NCI-H510A (cell line): ENCODE results near the gene TMCC2.
A peak's percentile ranks its signal among the peaks of the same experiment; 100 is the strongest.
"Not testable (repeated sequence)": the region's sequence is repeated elsewhere in the genome, so short reads cannot be mapped to it uniquely, and the experiment has no call there.

ENCODE experiments used
- DNase-seq: peaks from one replicate; lab custom pipeline; 2025; lab: John Stamatoyannopoulos, UW

The TMCC2 gene

DNA sequence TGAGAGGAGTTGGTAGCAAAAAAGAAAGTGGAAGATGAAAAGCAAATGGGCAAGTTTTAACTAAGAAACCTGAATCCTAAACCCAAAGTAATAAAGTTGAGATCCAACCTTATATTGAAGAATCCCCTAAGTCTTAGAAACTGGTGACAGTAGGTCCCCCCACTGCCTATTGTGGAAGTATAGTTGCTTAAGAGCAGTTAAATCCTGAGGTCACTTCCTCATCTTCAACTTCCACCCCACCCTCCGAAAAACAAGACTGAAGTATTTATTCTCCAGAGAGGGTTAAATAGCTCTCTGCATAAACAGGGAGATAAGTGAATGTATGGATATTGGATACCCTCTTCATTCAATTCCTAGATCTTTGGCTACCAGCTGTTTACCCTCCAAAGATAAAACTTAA, 13.0 kb upstream of the TMCC2 start:
- DNase-seq: no peak

DNA sequence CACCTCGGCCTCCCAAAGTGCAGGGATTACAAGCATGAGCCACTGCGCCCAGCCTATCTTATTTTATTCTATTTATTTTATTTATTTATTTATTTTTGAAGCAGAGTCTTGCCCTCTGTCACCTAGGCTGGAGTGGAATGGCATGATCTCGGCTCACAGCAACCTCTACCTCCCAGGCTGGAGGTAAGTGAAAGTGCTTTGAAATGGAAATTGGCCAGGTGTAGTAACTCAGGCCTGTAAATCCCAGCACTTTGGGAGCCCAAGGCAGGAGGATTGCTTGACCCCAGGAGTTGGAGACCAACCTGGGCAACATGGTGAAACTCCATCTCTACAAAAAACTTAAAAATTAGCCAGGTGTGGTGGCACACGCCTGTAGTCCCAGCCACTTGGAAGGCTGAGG, 11.2 kb upstream of the TMCC2 start:
- no peak for DNase-seq

DNA sequence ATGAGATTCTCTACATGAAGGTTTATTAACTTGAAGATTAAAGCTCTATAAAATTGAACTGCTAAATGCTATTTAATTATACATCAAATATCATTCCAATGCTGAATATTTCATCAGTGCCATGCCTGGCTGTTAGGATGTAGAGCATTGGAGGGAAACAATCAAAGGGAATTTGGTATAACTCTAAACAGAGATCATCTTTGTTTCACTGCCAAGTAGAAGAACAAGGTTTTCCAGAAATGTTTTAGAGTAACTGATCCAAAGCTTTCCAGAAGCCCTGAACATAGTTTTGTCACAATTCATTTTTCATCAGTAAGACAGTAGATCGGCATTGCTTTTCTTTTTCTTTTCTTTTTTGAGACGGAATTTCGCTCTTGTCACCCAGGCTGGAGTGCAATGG, 10.3 kb upstream of the TMCC2 start:
- no peak for DNase-seq

DNA sequence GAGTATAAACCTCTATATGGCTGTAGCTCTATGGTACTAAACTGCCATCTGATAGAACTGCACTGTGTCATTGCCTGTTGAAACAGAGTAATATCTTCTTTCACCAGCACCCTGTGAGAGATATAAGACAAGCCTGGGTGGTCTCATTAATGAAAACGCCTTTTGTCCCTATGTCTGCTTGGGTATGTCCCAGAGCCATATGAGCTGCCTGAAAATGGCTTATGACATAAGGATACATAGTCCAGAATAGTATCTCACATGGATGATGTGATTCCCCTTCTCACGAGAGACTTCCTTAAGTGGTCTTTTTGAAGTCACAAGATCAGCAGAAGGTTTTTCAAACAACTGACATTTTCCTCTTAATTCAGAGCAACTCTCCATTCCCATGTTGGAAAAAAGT, 7.3 kb upstream of the TMCC2 start:
- no peak for DNase-seq

DNA sequence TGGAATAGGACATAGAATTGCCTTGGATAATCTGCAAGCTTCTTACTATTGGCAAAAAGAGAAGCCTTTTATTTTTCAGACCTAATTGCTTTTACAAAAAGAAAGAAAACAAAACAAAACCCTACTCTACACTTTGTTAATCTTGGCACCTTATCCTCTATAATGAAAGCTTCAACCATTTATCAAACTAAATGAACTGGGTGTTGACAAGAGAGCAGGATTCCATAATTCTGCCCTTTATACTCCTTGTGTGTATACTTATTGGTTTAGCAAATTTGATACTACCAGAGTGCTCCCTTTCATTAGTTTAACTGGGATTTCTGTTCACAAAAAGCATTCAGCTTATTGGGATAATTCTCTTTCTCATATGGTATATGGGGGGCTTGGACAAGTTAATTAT, 3.0 kb upstream of the TMCC2 start:
- DNase-seq: no peak

DNA sequence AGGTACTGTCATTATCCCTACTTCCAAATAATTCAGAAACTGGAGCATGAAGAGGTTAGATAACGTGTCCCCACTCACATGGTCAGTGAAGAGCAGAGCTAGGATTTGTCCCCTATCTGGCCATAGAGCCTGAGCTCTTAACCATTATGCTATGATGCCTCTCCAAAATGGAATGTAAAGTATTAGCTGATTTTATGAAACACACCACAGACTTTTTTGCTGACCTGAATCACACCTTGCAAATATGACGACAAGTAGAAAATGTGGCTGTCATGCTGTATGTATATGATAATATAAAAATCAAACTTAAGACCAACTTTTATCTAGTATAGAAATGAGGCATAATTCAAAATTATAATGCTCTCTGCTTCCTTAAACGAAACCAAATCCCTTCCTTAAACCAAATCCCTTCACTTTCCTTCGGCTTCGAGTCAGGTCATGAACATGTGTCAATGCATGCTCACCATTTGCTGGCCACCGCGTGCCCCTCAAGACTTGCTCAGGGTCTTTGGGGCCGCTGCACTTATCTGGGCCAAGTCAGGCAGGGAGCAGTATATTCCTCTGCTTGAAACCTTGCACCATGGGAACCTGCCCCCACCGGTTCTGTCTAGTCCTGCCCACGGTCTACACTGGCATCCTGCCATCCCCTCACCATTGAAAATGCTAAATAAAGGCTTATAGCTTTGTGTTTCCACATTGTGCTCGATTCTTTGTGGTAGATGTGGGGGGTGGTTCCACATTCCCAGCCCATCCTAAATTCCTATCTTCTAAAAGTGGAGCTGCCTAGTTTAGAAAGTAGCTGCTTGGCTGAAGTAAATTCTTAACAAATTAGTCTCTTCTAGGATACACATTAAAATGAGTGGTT, 1.6 kb upstream of the TMCC2 start:
- no peak for DNase-seq

DNA sequence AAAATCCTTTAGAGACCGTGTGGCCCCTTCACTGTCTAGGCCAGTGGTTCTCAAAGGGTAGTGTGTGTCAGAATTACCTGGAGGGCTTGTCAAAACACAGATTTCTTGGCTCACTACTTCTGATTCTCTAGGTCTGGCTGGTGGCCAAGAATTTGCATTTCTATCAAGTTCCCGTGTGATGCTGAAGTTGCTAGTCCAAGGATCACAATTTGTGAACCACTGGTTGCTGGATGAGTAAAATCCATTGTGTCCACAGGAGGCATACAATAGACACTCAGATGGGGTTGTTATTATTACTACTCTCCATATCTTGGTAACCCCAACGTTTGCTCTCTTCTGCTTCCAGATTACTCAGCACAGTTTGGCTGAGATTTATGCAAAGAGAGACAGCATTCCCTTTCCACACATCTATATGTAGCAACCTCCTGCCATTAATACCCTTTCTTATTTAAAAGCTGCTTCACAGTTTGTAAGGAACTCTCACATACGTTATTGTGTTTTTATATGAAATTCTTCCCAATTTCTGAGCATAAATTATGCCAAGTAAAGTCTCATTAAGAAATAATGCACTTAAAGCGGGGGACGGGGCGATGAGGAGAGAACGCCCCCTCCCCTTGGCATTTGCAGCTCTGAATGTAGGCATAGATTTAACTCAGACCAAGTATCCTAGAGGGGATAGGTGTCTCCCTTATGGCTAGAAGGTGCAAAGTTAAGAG, 720 bp upstream of the TMCC2 start:
- DNase-seq: no peak

DNA sequence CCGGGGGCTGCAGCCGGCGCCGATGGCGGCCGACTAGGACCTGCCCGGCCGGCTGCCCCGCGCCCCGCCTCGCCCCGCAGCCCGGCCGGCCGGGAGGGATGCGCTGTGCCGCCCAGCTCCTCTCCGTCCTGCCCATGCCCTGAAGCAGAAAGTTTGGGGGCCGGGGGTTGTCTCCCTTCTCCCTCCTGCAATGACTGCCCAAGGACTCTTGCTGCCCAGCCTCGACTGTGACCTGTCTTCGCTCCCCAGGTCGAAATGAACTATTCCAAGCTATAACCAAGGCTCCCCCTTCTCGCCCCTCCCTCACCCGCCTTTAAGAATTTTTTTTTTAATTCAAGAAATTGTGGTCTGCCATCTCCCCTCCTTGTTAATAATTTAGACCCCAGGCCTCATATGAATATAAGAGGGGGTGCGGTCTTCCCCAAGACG, 361 bp downstream of the TMCC2 start:
- DNase-seq: no peak

DNA sequence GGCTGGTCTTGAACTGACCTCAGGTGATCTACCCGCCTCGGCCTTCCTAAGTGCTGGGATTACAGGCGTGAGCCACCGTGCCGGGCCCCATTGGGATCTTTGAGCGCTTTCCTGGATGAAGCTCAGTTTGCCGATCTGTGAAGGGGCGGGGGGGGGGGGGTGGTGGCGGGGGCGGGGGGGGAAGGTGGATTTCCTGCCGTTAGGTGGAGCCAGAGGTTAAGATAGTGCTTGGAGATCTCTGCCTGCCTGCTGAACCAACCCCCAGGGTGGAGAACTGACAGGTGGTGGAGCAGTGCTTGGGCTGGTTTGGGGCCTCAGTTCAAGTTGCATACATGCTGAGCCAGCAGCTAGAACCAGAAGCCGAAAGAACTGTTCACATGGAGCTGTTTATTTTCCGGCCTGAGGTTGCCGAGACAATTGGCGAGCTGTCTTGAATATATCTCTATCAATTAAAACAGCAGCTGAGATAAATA, 1.7 kb downstream of the TMCC2 start:
- peak; percentile 82 for DNase-seq

DNA sequence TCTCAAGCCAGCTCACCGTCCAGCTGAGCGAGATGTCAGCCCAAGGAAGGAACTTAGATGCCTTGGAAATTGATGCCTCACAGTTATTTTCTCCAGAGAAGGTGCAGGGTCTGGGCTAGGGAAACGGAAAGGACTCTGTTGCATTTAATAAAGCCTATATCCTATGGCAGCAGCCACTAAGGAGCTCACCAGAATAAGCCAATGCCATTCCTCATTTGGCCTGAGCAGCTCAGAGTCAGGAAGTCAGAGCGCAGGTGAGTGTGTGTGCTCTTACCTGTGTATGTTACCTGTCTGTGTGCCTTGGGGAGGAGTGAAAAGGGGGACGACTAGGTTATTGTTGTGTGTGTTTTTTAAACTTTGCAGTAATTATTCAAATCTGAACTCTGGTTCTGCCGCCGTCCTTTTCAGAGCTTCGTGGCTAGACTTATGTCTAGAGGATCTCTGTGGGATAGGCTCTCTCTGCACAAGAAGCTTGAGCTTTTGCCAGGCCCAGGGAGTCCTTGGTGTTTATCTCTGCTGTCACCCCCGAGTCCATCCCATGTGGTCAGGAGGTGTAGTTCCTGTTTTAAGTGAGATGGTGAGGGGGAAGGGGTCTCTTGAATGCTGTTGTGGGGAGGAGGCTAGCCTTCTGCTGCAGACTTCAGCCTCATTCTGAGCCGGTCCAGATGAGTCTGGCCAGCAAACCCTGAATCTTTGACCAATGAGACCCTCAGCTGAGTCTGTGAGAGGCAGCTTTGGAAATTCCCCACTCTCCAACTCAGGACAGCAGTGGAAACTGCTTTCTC, 2.4 kb downstream of the TMCC2 start:
- DNase-seq: peak; percentile 38

DNA sequence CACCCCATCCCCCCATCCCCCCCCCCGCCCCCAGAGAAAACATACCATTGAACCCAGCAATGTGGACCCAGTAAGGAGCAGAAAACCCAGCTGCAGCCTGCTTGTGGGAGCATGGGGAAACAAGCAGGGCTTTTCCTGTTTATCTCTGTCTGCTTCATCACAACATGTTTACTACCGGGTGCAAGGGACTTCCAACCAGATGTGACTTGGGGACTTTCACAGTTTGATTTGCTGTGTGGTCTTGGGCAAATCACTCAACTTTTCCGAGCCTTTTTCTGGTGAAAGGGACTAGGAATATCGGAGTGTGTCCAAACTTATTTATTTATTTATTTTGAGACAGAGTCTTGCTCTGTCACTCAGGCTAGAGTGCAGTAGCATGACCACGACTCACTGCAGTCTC, 3.2 kb downstream of the TMCC2 start:
- no peak for DNase-seq

DNA sequence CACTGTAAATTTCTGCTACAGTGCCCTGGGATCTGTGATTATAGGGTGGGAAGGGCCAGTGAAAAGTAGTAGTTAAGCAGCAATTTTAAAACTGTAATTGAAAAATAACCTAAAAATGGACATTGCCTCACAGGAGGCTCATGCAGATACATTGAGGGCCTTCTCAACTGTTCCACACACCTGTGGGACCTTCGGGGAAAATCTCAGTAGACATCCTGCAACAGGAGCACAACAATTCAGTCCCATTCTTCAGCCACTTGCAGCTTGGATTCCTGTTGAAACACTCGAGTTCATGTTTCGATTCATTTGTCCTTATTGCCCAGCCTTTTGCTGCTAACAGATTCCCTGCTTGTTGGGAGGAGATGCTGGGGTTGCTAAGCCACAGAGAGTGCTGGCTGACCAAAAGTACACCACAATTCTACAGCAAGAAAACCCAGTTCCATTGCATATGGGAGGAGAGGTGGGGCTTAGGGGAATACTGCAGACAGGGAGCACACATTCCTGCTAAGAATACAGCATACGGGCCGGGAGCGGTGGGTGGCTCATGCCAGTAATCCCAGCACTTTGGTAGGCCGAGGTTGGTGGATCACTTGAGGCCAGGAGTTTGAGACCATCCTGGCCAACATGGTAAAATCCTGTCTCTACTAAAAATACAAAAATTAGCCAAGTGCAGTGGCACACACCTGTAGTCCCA, 4.5 kb downstream of the TMCC2 start:
- no peak for DNase-seq

DNA sequence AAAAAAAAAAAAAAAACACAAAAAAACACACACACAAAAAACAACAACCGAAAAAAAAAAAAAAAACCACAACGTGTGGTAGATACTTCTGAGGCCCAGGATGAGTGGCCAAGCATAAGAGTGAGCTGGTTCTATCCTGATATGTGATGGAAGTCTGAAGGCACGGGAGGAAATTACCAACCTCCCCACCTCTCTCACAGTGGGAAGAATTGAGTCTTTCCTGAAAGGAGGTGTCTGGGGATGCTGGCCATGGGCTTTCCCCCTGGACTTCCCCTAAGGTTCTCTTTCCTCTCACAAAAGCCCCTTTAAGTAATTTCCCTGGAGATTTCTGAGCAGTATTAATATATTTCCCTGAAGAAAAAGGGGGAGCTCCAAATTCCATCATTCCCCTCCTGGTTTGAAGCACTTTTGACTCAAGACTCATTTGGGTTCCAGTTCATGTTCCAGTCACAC, 5.2 kb downstream of the TMCC2 start:
- DNase-seq: no peak

DNA sequence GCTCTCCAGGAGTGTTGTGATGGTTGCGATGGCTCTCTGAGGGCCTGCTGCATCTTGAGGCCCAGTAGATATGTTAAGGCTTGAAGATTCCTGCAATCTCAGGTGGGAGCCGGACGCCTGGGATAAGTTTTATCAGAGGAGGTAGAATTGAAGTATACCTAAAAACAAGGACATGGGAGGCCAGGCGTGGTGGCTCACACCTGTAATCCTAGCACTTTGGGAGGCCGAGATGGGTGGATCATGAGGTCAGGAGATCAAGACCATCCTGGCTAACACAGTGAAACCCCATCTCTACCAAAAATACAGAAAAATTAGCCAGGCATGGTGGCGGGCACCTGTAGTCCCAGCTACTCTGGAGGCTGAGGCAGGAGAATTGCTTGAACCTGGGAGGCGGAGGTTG, 6.2 kb downstream of the TMCC2 start:
- not testable (repeated sequence) for DNase-seq

DNA sequence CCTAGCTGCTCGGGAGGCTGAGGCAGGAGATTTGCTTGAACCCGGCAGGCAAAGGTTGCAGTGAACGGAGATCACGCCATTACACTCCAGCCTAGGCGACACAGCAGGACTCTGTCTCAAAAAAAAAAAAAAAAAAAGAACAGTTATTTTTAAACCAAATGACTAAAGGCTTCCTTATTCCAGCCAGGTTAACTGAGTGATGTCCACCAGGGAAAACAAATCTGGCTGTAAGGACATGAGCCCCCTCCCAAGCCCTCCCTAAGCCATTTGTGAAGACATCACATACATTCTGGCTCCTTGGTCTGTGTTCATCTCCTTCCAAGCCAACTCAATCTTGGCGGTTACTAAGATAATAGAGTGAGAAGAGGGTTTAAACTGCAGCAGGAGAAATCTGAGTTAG, 8.2 kb downstream of the TMCC2 start:
- DNase-seq: no peak

DNA sequence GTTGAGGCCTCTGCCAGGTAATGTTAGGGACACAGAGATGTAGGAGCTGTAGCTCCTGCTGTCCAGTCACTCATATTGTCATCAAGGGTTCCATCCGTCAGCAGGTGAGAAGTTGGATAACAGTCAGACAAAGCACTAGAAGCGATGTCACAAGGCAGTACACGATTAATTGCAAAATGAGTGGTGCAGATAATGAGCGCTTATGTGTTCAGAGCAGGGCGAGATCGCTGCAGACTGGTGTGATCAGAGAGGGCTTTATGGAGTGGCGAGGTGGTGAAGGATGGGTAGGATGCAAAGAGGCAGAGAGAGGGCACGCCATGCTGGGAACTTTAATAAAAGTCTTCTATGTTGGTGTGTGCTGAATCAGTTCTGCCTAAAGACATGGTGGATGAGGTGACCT, 8.8 kb downstream of the TMCC2 start:
- DNase-seq: no peak

DNA sequence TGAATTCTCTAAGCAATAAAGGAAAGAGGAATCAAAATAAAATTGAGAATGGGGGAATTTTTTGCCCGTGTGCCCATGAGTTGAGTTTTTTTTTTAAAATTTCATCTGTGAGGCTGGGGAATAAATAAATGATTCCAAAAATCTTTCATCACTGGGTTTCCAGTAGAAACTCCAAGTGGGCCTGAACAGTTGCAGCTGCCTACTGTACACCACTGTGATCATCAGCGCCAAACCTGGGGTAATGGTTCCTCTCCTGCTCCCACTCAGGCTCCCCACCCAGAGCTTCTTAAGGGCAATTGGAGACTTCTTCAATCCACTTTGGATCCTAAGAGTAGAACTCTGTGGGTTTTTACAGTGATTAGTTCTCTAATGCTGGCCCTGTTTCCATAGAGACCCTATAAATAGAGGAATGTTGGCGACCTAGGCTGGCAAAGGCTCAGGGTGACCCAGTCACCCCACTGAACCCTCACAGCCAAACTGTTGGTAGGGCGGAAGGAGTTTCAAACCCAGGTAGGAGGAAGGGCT, 9.3 kb downstream of the TMCC2 start:
- DNase-seq: no peak

DNA sequence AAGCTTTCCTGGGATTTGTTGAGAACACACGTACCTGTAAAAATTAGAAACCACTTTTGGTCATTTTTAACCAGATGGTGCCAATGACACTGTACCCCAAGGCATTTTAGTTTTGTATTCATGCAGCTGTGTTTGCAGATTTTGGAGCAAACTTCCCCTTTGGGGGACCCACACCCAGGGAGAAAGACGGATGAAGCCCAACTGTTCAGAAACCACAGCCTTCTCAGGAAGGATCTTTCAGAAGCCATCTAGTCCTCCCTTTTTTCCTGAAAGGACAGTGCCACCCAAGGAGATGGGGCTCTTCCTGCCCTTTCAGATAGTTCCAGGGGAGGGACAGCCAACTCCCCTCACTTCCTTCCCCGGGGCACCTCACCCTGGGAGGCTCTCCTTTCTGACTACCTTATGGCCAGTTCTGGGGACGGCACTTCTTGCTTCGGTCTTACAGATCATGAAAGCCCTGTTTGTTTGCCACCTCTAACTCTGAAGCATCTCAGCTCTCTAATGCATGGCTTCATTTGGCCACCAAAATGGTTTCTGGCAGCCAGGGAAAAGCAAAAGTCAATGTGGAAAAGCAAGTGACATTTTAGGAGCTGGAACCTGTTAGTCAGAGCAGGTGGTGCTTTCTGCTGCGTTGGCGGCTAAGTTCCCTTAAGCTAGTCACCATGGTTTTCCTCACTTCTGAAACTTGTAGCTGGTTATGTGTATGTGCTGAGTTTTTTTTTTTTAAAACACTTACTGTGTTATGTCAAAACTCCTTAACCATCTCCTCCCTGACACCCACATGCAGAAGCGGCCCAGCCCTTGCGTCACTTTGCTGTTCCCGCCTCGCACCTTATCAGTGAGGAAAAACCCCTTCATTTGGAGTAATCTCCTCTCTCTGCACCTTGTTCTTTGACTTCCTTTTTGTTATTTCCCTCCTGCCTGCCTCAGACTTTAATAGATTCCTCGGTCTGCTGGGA, 10.1 kb downstream of the TMCC2 start:
- DNase-seq: no peak

DNA sequence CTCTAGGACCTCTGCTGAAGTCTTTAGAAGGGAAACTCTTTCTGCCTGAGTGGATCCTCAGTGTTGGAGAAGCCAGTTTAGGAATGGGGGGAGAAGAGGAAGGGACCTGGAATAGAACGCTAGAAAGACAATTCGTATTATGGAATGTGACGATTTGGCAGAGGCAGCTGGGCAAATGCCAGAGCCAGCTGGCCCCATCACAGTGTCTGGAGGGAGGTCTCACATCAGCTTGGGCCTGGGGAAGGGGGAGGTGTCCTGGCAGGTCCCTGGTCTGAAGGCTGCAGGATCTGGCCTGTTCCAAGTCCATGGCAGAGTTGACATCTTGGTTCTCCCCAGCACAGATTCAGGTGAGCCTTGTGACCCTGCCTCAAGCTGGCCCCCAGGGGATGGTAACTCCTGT, 11.3 kb downstream of the TMCC2 start:
- no peak for DNase-seq

DNA sequence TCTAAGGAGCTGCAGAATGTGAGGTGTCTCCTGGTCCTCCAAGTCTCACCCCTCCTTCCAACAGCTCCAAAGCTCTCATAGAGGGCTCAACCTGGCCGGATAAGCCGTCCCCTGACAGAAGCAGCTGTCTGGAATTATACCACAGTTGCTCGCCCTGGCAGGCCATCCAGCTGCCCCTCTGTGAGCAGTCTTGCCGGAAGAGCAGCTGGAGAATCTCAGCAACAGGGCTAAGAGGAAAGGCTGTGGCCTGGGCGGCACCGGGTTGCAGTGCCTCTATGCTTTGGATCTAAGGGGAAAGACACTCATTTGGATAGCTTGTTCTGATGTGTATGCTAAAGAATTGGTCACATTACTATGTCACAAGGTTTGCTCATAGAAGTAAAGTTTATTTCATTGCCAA, 12.4 kb downstream of the TMCC2 start:
- DNase-seq: no peak

DNA sequence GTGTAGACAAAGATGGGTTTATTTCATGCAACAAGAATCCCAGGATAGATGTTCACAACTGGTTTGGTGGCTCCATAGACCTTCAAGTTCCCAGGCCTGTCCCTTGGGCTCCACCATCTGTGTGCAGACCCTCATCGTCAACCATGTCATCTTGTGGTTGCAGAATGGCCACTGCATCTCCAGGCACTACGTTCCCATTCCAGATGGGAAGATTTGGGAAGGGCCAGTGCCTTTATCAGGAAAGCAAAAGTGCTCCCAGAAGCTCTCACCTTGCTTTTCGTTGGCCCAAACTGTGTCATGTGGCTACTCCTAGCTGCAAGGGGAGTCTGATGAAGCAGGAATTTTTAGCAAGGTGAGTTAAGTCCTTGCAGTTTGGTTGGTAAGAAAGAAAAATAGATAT, 12.8 kb downstream of the TMCC2 start:
- DNase-seq: no peak
